BLaER1 (cell line): ENCODE data around the gene ATP7B.
"Not testable (repeated sequence)": the region's sequence is repeated elsewhere in the genome, so short reads cannot be mapped to it uniquely, and the experiment has no call there.

Experiments
- H3K27ac ChIP-seq: shearing (Covaris generic); formaldehyde crosslinking; 2 replicates; pipeline ENCODE4 v1.8.1; 2022
- H3K27me3 ChIP-seq: shearing (Covaris generic); formaldehyde crosslinking; 2 replicates; pipeline ENCODE4 v1.8.1; 2022
- H3K36me3 ChIP-seq: shearing (Covaris generic); formaldehyde crosslinking; 2 replicates; pipeline ENCODE4 v1.8.1; 2022
- H3K4me1 ChIP-seq: shearing (Covaris generic); formaldehyde crosslinking; 2 replicates; pipeline ENCODE4 v1.8.1; 2022
- H3K4me2 ChIP-seq: shearing (Covaris generic); formaldehyde crosslinking; 2 replicates; pipeline ENCODE4 v1.8.1; 2022
- H3K4me3 ChIP-seq: shearing (Covaris generic); formaldehyde crosslinking; 2 replicates; pipeline ENCODE4 v1.8.1; 2022
- H3K9ac ChIP-seq: shearing (Covaris generic); formaldehyde crosslinking; 2 replicates; pipeline ENCODE4 v1.8.1; 2022
- H3K9me3 ChIP-seq: shearing (Covaris generic); formaldehyde crosslinking; 2 replicates; pipeline ENCODE4 v1.8.1; 2022
- H4K20me1 ChIP-seq: shearing (Covaris generic); formaldehyde crosslinking; 2 replicates; pipeline ENCODE4 v1.8.1; 2022
- Cebpa-rat ChIP-seq: shearing (Covaris generic); IDR thresholded peaks from 2 replicates; pipeline ENCODE4 v1.8.1; 2022

Gene ATP7B

DNA sequence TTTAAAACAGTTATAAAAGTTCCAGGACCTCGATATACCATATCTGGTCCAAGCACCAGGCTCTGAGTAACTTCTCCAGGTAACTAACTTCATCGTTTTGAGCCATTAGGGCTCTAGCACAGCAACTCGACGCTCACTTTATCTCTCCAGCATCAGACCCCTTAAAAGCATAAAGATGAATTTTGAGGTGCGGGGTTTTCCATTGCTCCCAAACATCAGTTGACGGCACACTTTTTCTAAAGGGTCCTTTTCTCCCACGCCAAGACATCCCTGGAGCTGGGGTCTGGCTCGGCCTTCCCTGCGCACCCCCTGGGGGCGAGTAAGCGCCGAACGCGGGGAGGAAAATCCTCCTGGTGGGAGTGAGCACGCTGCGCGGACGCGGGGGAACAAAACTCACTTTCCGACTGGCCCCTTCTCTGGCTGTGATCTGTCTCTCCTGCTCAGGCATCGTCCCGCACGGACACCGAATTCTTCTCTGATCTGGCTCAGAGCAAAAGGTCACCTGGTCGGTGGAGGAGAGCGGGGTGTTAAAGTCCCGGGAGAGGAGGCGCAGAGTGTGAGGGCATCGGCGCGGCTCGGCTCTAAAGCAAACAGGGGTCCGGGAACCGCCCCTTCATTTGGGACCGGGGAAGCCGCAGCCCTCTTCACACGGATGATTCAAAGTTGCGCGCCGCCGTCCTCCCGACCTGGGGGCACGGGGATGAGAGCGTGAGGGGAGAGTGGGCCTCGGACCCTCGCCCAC lies at the start of gene ATP7B:
TSS of gene ATP7B (minus strand) at position 561 of the 742 bp plus-strand sequence. CDS start at position 448, 113 bp downstream.
- H4K20me1 ChIP-seq, result peaks cover 19% of the 10 kb centered on the region
- peaks cover 33% of the 10 kb centered on the region for H3K27me3 ChIP-seq
- H3K36me3 ChIP-seq, result peaks cover 12% of the 10 kb centered on the region
- TF ChIP-seq Cebpa-rat, result no peak
- peak within 1 kb of the TSS; percentile 79 for H3K9ac ChIP-seq
- peak within 1 kb of the TSS; percentile 100 for H3K4me2 ChIP-seq
- H3K4me1 ChIP-seq, result peaks cover 18% of the 10 kb centered on the region
- H3K27ac ChIP-seq, result peak within 1 kb of the TSS; percentile 61; the same call in 1 of the 2 replicates
- H3K9me3 ChIP-seq, result peaks cover 6% of the 10 kb centered on the region
- H3K4me3 ChIP-seq, result peak within 1 kb of the TSS; percentile 90

DNA sequence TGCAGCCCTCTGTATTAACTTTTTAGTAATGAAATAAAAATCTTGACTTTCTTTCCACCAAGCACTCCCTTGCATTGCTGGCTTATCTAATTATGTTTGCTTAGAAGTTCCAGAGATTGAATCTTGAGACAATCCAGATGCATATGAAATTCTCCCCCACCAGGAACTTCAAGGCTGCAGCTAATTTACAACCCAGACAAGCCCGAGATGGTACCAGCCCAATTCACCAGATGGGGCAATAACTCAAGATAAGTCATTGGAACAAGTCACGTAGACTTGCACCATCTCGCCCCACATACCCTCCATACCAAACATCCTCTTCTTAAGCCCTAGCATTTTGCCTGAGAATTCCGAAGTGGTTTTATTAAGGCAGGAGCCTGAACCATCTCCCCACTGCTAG lies 42.2 kb upstream of the ATP7B start:
- TF ChIP-seq Cebpa-rat, result no peak
- Histone ChIP-seq H3K27ac (no peak overlapping the region), H3K36me3 (no peaks in the 10 kb centered on the region), H4K20me1 (no peaks in the 10 kb centered on the region), H3K4me1 (no peaks in the 10 kb centered on the region), H3K27me3 (no peaks in the 10 kb centered on the region), H3K4me3 (no peak overlapping the region), H3K9me3 (no peaks in the 10 kb centered on the region), H3K9ac (no peak overlapping the region), H3K4me2 (no peak overlapping the region)

DNA sequence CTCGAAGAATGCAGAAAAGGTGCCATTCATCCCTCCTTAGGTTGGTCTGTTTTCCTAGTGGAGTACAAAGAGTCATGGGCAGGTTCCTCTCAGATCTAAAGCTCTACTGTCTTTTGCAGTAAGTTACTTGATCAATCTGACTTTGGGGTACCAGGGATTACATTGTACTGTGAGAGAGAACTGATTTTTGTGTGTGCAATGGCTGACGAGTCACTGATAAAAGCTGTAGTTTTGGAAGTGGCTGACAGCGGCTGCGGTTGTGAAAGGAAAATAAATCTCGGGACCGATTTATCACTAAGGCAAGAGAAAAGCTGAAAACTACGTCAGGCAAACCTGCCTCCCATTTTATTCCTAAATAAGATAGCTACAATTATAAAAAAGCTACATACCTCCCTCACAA lies 40.1 kb upstream of the ATP7B start:
- Histone ChIP-seq H3K9ac (no peak overlapping the region), H3K4me1 (no peaks in the 10 kb centered on the region), H3K27me3 (no peaks in the 10 kb centered on the region), H4K20me1 (no peaks in the 10 kb centered on the region), H3K9me3 (no peaks in the 10 kb centered on the region), H3K27ac (no peak overlapping the region), H3K4me3 (no peak overlapping the region), H3K4me2 (no peak overlapping the region), H3K36me3 (no peaks in the 10 kb centered on the region)
- no peak for TF ChIP-seq Cebpa-rat

DNA sequence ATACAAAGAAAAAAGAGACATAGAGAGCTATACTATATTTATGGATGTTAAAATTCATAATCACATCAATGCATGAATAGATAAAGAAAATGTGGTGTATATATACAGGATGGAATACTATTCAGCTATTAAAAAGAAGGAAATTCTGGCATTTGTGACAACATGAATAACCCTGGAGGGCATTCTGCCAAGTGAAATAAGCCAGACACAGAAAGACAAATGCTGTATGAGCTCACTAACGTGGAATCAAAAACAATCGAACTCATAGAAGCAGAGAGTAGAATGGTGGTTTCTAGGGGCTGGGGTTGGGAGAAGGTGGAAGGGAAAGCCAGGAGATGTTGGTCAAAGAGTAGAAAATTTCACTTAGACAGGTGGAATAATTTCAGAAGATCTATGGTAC lies 37.3 kb upstream of the ATP7B start:
- Histone ChIP-seq H3K4me1 (no peaks in the 10 kb centered on the region), H3K36me3 (no peaks in the 10 kb centered on the region), H3K9me3 (no peaks in the 10 kb centered on the region), H3K27me3 (no peaks in the 10 kb centered on the region), H3K27ac (no peak overlapping the region), H3K4me2 (no peak overlapping the region), H3K4me3 (no peak overlapping the region), H4K20me1 (no peaks in the 10 kb centered on the region), H3K9ac (no peak overlapping the region)
- no peak for TF ChIP-seq Cebpa-rat

DNA sequence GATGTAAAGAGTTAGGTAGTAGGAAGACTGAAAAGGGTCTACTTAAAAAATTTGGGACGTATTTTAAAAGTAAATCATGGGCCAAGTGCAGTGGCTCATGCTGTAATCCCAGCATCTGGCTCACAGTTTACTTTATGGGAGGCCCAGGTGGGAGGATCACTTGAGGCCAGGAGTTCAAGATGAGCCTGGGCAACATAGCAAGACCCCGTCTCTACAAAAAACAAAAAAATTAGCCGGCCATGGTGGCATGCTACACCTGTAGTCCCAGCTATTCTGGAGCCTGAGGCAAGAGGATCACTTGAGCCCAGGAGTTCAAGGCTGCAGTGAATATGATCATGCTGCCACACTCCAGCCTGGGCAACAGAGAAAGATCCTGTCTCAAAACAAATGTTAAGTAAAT lies 36.2 kb upstream of the ATP7B start:
- TF ChIP-seq Cebpa-rat, result no peak
- no peak overlapping the region for H3K4me2 ChIP-seq
- no peak overlapping the region for H3K27ac ChIP-seq
- no peaks in the 10 kb centered on the region for H4K20me1 ChIP-seq
- no peaks in the 10 kb centered on the region for H3K4me1 ChIP-seq
- H3K9me3 ChIP-seq, result no peaks in the 10 kb centered on the region
- H3K27me3 ChIP-seq, result no peaks in the 10 kb centered on the region
- no peak overlapping the region for H3K9ac ChIP-seq
- no peaks in the 10 kb centered on the region for H3K36me3 ChIP-seq
- no peak overlapping the region for H3K4me3 ChIP-seq

DNA sequence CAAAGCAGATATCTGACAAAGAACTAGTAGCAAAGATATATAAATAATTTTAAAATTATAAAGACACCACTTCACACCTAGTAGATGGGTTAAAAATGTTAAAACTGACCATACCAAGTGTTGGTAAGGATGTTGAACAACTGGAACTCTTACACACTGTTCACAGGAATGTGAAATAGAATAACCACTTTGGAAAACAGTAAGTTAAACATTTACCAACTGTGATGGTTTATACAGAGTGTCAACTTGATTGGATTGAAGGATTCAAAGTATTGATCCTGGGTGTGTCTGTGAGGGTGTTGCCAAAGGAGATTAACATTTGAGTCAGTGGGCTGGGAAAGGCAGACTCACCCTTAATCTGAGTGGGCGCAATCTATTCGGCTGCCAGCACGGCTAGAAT lies 32.4 kb upstream of the ATP7B start:
- Histone ChIP-seq H3K4me1 (no peaks in the 10 kb centered on the region), H3K4me3 (no peak overlapping the region), H3K9me3 (no peaks in the 10 kb centered on the region), H3K4me2 (no peak overlapping the region), H4K20me1 (no peaks in the 10 kb centered on the region), H3K9ac (no peak overlapping the region), H3K36me3 (no peaks in the 10 kb centered on the region), H3K27ac (no peak overlapping the region), H3K27me3 (no peaks in the 10 kb centered on the region)
- TF ChIP-seq Cebpa-rat, result no peak

DNA sequence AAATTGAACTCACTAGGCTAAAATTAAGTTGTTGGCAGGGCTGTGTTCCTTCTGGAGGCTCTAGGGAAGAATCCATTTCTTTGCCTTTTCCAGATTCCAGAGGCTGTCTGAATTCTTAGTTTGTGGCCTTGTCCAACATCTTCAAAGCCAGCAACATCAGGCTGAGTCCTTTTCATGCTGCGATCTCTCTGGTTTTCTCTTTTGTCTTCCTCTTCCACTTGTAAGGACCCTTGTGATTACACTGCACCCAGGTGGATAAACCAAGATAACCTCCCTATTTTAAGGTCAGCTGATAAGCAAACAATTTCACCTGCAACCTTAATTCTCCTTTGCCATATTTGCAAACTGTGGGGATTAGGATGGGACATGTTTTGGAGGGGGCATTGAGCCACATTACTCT lies 24.8 kb upstream of the ATP7B start:
- Histone ChIP-seq H3K4me1 (no peaks in the 10 kb centered on the region), H3K9me3 (no peaks in the 10 kb centered on the region), H3K27ac (no peak overlapping the region), H3K4me2 (no peak overlapping the region), H4K20me1 (0 out of 2 replicates have a peak, but pooled peaks cover 11% of the 10 kb centered on the region), H3K4me3 (no peak overlapping the region), H3K9ac (no peak overlapping the region), H3K27me3 (no peaks in the 10 kb centered on the region), H3K36me3 (peaks cover 1% of the 10 kb centered on the region; the same call in 1 of the 2 replicates)
- TF ChIP-seq Cebpa-rat, result no peak

DNA sequence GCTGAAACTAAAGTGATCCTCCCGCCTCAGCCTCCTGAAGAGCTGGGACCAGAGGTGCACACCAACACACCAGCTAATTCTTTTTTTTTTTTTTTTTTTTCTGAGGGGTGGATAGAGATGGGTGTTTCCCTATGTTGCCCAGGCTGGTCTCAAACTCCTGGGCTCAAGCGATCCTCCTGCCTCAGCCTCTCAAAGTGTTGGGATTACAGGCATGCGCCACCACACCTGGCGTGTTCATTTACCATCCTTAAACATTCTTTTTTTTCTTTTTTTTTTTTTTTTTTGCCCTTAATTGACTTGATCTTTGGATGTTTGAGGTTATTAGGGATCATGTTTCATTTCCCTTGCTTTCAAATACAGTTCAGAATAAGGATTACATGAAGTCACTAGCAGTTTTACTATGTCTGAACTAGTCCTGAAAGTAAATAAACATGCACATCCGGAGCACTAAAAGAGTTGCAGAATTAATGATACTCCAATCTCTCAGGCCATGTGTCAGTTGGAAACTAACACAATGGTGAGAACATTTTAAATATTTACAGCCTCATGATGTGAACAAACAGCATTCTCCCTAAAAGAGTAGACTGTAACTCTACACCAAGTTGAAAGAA lies 23.5 kb upstream of the ATP7B start:
- H3K4me2 ChIP-seq, result no peak overlapping the region
- no peak overlapping the region for H3K9ac ChIP-seq
- no peaks in the 10 kb centered on the region for H3K4me1 ChIP-seq
- no peaks in the 10 kb centered on the region for H3K27me3 ChIP-seq
- H3K9me3 ChIP-seq, result no peaks in the 10 kb centered on the region
- H3K36me3 ChIP-seq, result peaks cover 14% of the 10 kb centered on the region
- TF ChIP-seq Cebpa-rat, result no peak
- H4K20me1 ChIP-seq, result 0 out of 2 replicates have a peak, but pooled peaks cover 11% of the 10 kb centered on the region
- no peak overlapping the region for H3K27ac ChIP-seq
- no peak overlapping the region for H3K4me3 ChIP-seq

DNA sequence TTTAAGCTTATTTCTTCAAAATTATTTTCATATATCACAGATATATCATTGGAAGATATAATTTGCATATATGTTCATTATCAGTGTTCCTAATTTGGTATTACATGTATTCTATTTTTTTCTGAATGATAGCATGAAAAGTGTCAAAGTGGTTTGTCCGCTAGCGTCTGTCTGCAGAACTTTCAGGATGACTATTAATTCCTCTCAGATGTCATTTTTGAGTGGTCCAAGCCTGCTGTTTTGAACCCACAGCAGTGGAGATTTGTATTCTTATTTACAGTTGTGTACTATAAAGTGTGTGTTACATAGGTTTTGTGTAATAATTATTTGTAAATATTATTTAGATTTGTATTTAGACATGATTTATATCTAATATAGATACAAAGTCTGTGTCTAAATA lies 21.8 kb upstream of the ATP7B start:
- Histone ChIP-seq H3K9me3 (no peaks in the 10 kb centered on the region), H3K4me1 (no peaks in the 10 kb centered on the region), H3K9ac (no peak overlapping the region), H4K20me1 (0 out of 2 replicates have a peak, but pooled peaks cover 11% of the 10 kb centered on the region), H3K4me2 (no peak overlapping the region), H3K27ac (no peak overlapping the region), H3K4me3 (no peak overlapping the region), H3K27me3 (no peaks in the 10 kb centered on the region), H3K36me3 (peaks cover 31% of the 10 kb centered on the region)
- TF ChIP-seq Cebpa-rat, result no peak

DNA sequence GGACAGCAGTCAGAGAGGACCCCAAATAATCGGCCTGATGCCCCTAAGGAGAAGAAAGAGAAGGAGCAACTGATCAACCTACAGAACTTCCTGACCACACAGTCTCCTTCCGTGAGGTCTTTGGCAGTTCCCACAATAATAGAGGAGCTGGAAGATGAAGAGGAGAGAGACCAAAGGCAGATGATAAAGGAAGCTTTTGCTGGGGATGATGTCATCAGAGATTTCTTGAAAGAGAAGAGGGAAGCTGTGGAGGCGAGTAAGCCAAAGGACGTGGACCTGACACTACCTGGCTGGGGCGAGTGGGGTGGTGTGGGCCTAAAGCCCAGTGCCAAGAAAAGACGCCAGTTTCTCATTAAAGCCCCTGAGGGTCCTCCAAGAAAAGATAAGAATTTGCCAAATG lies 19.2 kb upstream of the ATP7B start:
- not testable (repeated sequence) for H3K4me2 ChIP-seq, H3K27me3 ChIP-seq, H3K27ac ChIP-seq, H3K9ac ChIP-seq, H3K4me3 ChIP-seq, H3K4me1 ChIP-seq, H3K9me3 ChIP-seq
- Histone ChIP-seq H4K20me1 (peaks cover 24% of the 10 kb centered on the region; the same call in 1 of the 2 replicates), H3K36me3 (peaks cover 57% of the 10 kb centered on the region)
